ENCODE data around the gene RASA3. TPM values are rescaled to one million over a fixed set of nuclear protein-coding genes. Genes with fewer than 3 reads are reported as not detected.

The RASA3 gene
- total and polyA plus RNA-seq, 10 of the 15 experiments (the other 5 are each of a cell fraction or from before 2014, with no cell fraction given) = 0.79 to 33.9 (median 17.6) TPM

GRCh38 chr13:114056205-114057013, 76.0 kb downstream of the RASA3 start:
- Histone ChIP-seq H2AFZ (ENCODE audit: control insufficient read depth, low read depth, low read length) (no peak overlapping the region), H3K9me3 (replicated peaks; ENCODE audit: control insufficient read depth, insufficient read depth, low read length) (no peaks in the 10 kb centered on the region), H3K4me2 (ENCODE audit: control insufficient read depth, insufficient read depth) (no peak overlapping the region), H4K20me1 (ENCODE audit: control insufficient read depth, insufficient read depth) (no peaks in the 10 kb centered on the region), H3K36me3 (ENCODE audit: control insufficient read depth in 2 of 2, insufficient read depth in 2 of 2, low read length in 1 of 2) (peaks cover 8 to 22% of the 10 kb centered on the region in 2 experiments), H3K4me1 (ENCODE audit: control insufficient read depth, insufficient read depth, low read length) (peaks cover 13% of the 10 kb centered on the region), H3K27me3 (replicated peaks in 1 of 2; ENCODE audit: control insufficient read depth in 2 of 2, insufficient read depth in 2 of 2, low read length in 1 of 2) (no peaks in the 10 kb centered on the region), H3K9ac (ENCODE audit: control insufficient read depth, insufficient read depth, low read length) (no peak overlapping the region), H3K79me2 (ENCODE audit: control insufficient read depth, insufficient read depth, low read length) (no peaks in the 10 kb centered on the region; the same call in 1 of the 2 replicates), H3K4me3 (no peak overlapping the region), H3K27ac (ENCODE audit: control insufficient read depth, insufficient read depth) (no peak overlapping the region)
- DNase-seq (ENCODE audit: low read depth, low spot score) = no peak
- in situ Hi-C loops (cut with MboI) = no loop called here
- ChIA-PET POLR2A (no interaction called here), RAD21 (ENCODE audit: unreplicated experiment) (no interaction called here), SMC1A (ENCODE audit: uncharacterized antibody, unreplicated experiment) (no interaction called here), CTCF (no interaction called here)
- no peak for FAIRE-seq
- ATAC-seq = no peak
- no TSS peak for BruUV-seq (replicated peaks)
- intact Hi-C loops (cut with micrococcal nuclease; ENCODE audit: unreplicated experiment) = no loop called here
- TF ChIP-seq RAD51 (IDR thresholded peaks at IDR 0.05) (no peak), BCL11A (IDR thresholded peaks at IDR 0.05; ENCODE audit: low read depth, low read length) (no peak), SP1 (IDR thresholded peaks at IDR 0.05; ENCODE audit: low read depth, low read length) (no peak), MLLT1 (IDR thresholded peaks at IDR 0.05) (no peak), RUNX3 (IDR thresholded peaks at IDR 0.05; ENCODE audit: low read length) (no peak), BACH1 (IDR thresholded peaks at IDR 0.05; ENCODE audit: borderline replicate concordance) (no peak)
- 78% methylated on average over 28 of the region's 28 CpGs for WGBS (ENCODE audit: insufficient coverage, insufficient replicate concordance, low lambda C conversion rate, missing lambda C conversion rate)

GRCh38 chr13:114055766-114056165, 76.7 kb downstream of the RASA3 start:
- no peaks in the 10 kb centered on the region for H3K27me3 ChIP-seq (replicated peaks in 1 of 2; ENCODE audit: control insufficient read depth in 2 of 2, insufficient read depth in 2 of 2, low read length in 1 of 2)
- H3K9me3 ChIP-seq (replicated peaks; ENCODE audit: control insufficient read depth, insufficient read depth, low read length) = no peaks in the 10 kb centered on the region
- no peaks in the 10 kb centered on the region for H4K20me1 ChIP-seq (ENCODE audit: control insufficient read depth, insufficient read depth)
- ChIA-PET SMC1A (ENCODE audit: uncharacterized antibody, unreplicated experiment) (no interaction called here), RAD21 (ENCODE audit: unreplicated experiment) (no interaction called here), POLR2A (no interaction called here), CTCF (no interaction called here)
- DNase-seq (ENCODE audit: low read depth, low spot score) (no peak), ATAC-seq (no peak), FAIRE-seq (no peak)
- no TSS peak for BruUV-seq (replicated peaks)
- TF ChIP-seq GATAD2B (conservative IDR thresholded peaks at IDR 0.05; ENCODE audit: low read depth) = no peak
- no peak for TF ChIP-seq DPF2 (IDR thresholded peaks at IDR 0.05)
- TF ChIP-seq TBL1XR1 (IDR thresholded peaks at IDR 0.05; ENCODE audit: low read depth, low read length) = no peak
- H2AFZ ChIP-seq (ENCODE audit: control insufficient read depth, low read depth, low read length) = no peak overlapping the region
- 95% methylated on average over 19 of the region's 19 CpGs for WGBS (ENCODE audit: insufficient coverage, insufficient replicate concordance, low lambda C conversion rate, missing lambda C conversion rate)
- peaks cover 13% of the 10 kb centered on the region for H3K4me1 ChIP-seq (ENCODE audit: control insufficient read depth, insufficient read depth, low read length)
- no peaks in the 10 kb centered on the region; the same call in 1 of the 2 replicates for H3K79me2 ChIP-seq (ENCODE audit: control insufficient read depth, insufficient read depth, low read length)
- in situ Hi-C loops (cut with MboI) (no loop called here), intact Hi-C loops (cut with micrococcal nuclease; ENCODE audit: unreplicated experiment) (no loop called here)
- no peak overlapping the region for H3K27ac ChIP-seq (ENCODE audit: control insufficient read depth, insufficient read depth)
- H3K9ac ChIP-seq (ENCODE audit: control insufficient read depth, insufficient read depth, low read length) = no peak overlapping the region
- H3K36me3 ChIP-seq (ENCODE audit: control insufficient read depth in 2 of 2, insufficient read depth in 2 of 2, low read length in 1 of 2) = peaks cover 8 to 24% of the 10 kb centered on the region in 2 experiments
- no peak overlapping the region for H3K4me2 ChIP-seq (ENCODE audit: control insufficient read depth, insufficient read depth)
- no peak overlapping the region for H3K4me3 ChIP-seq

Data from GM12878 (cell line).